Sigmoid colon (tissue), 7 donors: Measurements from ENCODE around the gene BICC1. TPM values are rescaled to one million over a fixed set of nuclear protein-coding genes. Genes with fewer than 3 reads are reported as not detected.
A peak's percentile ranks its signal among the peaks of the same experiment; 100 is the strongest.

ENCODE experiments used
- DNase-seq: peaks from one replicate; pipeline ENCODE4 v3.0.0-alpha.2; 2019
- H3K27ac ChIP-seq, 4 donors: fragments of 200-600 bp; sonication (generic); one replicate each; pipeline ENCODE4 v1.5.1; 2016 to 2019; ENCODE audit warnings: mild to moderate bottlenecking in 1 of 4
- H3K27me3 ChIP-seq, 3 donors: fragments of 200-600 bp; sonication (generic); one replicate each; pipeline ENCODE4 v1.5.1; 2019; ENCODE audit warnings: mild to moderate bottlenecking in 1 of 3
- H3K36me3 ChIP-seq, 4 donors: fragments of 200-600 bp; sonication (generic); one replicate each; pipeline ENCODE4 v1.5.1; 2016 to 2019
- H3K4me1 ChIP-seq, 4 donors: fragments of 200-600 bp; sonication (generic); one replicate each; pipeline ENCODE4 v1.5.1; 2017 to 2019
- H3K4me3 ChIP-seq, 4 donors: fragments of 200-600 bp; sonication (generic); one replicate each; pipeline ENCODE4 v1.5.1; 2017 to 2019; ENCODE audit warnings: mild to moderate bottlenecking in 2 of 4, moderate library complexity in 1 of 4
- H3K9me3 ChIP-seq, 4 donors: fragments of 200-600 bp in 3 of 4; sonication (generic) in 3 of 4; one replicate each; pipeline versions ENCODE4 v1.5.1 to v1.6.1; 2013 to 2019
- CTCF ChIP-seq, 4 experiments: fragments of 450-650 bp in 3 of 4; fragments of 200-600 bp in 1 of 4; IDR thresholded peaks; one replicate each; pipeline ENCODE4 v1.5.1; 2016 to 2019; ENCODE audit warnings: antibody characterized with exemption in 4 of 4, mild to moderate bottlenecking in 3 of 4, moderate library complexity in 2 of 4
- EP300 ChIP-seq, 4 donors: sonication (generic); formaldehyde crosslinking; IDR thresholded peaks; one replicate each; pipeline ENCODE4 v1.6.1; 2017; ENCODE audit warnings: antibody characterized with exemption in 4 of 4
- POLR2A ChIP-seq, 2 donors: fragments of 450-650 bp; IDR thresholded peaks; one replicate each; pipeline ENCODE4 v1.6.1; 2016; ENCODE audit warnings: antibody characterized with exemption in 2 of 2, mild to moderate bottlenecking in 2 of 2, moderate library complexity in 2 of 2
- POLR2AphosphoS5 ChIP-seq, 4 donors: sonication (generic); formaldehyde crosslinking; IDR thresholded peaks; one replicate each; pipeline ENCODE4 v1.6.1; 2017; ENCODE audit warnings: antibody characterized with exemption in 4 of 4
- WGBS, 2 donors: extraction: QIAGEN DNeasy Blood & Tissue Kit; methylation state at CpG; one replicate each; pipeline ENCODE4 v1.1.7; 2013; 5-methylcytosine and 5-hydroxymethylcytosine counted together
- intact Hi-C: fragments of 100-400 bp; cut with DNase I; formaldehyde crosslinking; loops from one replicate; pipeline ENCODE4 v1.15.1; 2023
- polyA plus RNA-seq, 3 donors: library from polyadenylated mRNA; stranded (reverse); fragments of 200-250 nt; gene quantifications; one replicate each; pipeline ENCODE4 v1.2.3, GENCODE V29; 2013
- total RNA-seq, 4 donors: library from RNA; depleted of rRNA; stranded (reverse); fragments of >200 nt; gene quantifications; one replicate each; pipeline ENCODE4 v1.1.0, GENCODE V29; 2016
- donor health status: healthy with polysubstance abuse.
- donor health status: Bipolar disorder and iron deficiency.
- donor health status: healthy.

Gene BICC1
- total and polyA plus RNA-seq, 7 donors: 0.46 to 17.3 (median 7.9) TPM

GRCh38 chr10:58609532-58610150 is 97.0 kb downstream of the BICC1 start:
- no peaks in the 10 kb centered on the region for H3K36me3 ChIP-seq
- no peak overlapping the region for H3K4me3 ChIP-seq
- H3K27ac ChIP-seq: peak overlapping the region in 1 of 4 donors; percentile 38
- no peak for TF ChIP-seq POLR2AphosphoS5 (IDR thresholded peaks at IDR 0.05)
- no peak for TF ChIP-seq POLR2A (IDR thresholded peaks at IDR 0.05)
- no peak for TF ChIP-seq CTCF (IDR thresholded peaks at IDR 0.05)
- TF ChIP-seq EP300 (IDR thresholded peaks at IDR 0.05): no peak
- H3K27me3 ChIP-seq: no peaks in the 10 kb centered on the region
- H3K9me3 ChIP-seq: no peaks in the 10 kb centered on the region
- no peak for DNase-seq
- H3K4me1 ChIP-seq: peaks cover 0 to 15% (median 10%) of the 10 kb centered on the region in 4 donors
- WGBS, 2 donors: 72 to 73% methylated on average over 6 of the region's 6 CpGs
- intact Hi-C loops: no loop called here

- WGBS, 2 donors: 90 to 94% methylated on average over 14 of the region's 14 CpGs
- Histone ChIP-seq H3K27ac (no peak overlapping the region), H3K4me3 (no peak overlapping the region), H3K9me3 (no peaks in the 10 kb centered on the region), H3K36me3 (no peaks in the 10 kb centered on the region), H3K4me1 (no peaks in the 10 kb centered on the region), H3K27me3 (no peaks in the 10 kb centered on the region)
- DNase-seq: no peak
- intact Hi-C loops: no loop called here
- TF ChIP-seq POLR2A (IDR thresholded peaks at IDR 0.05) (no peak), POLR2AphosphoS5 (IDR thresholded peaks at IDR 0.05) (no peak), EP300 (IDR thresholded peaks at IDR 0.05) (no peak), CTCF (IDR thresholded peaks at IDR 0.05) (no peak)
Measured at GRCh38 chr10:58615237-58615935, 102.7 kb downstream of the BICC1 start.

- no peaks in the 10 kb centered on the region for H3K9me3 ChIP-seq
- H3K27me3 ChIP-seq: no peaks in the 10 kb centered on the region
- H3K36me3 ChIP-seq: no peaks in the 10 kb centered on the region
- TF ChIP-seq POLR2A (IDR thresholded peaks at IDR 0.05) (no peak), CTCF (IDR thresholded peaks at IDR 0.05) (no peak), EP300 (IDR thresholded peaks at IDR 0.05) (no peak), POLR2AphosphoS5 (IDR thresholded peaks at IDR 0.05) (no peak)
- H3K4me1 ChIP-seq: no peaks in the 10 kb centered on the region
- 91 to 92% methylated on average over 14 of the region's 14 CpGs for WGBS, 2 donors
- H3K4me3 ChIP-seq: no peak overlapping the region
- no peak overlapping the region for H3K27ac ChIP-seq
- DNase-seq: no peak
- intact Hi-C loops: no loop called here
Measured at GRCh38 chr10:58618158-58618676, 105.5 kb downstream of the BICC1 start.

- Histone ChIP-seq H3K27ac (no peak overlapping the region), H3K36me3 (no peaks in the 10 kb centered on the region), H3K27me3 (no peaks in the 10 kb centered on the region), H3K9me3 (no peaks in the 10 kb centered on the region), H3K4me1 (no peaks in the 10 kb centered on the region), H3K4me3 (no peak overlapping the region)
- WGBS, 2 donors: 85 to 88% methylated on average over 7 of the region's 7 CpGs
- intact Hi-C loops: no loop called here
- TF ChIP-seq EP300 (IDR thresholded peaks at IDR 0.05) (no peak), POLR2A (IDR thresholded peaks at IDR 0.05) (no peak), POLR2AphosphoS5 (IDR thresholded peaks at IDR 0.05) (no peak), CTCF (IDR thresholded peaks at IDR 0.05) (no peak)
- no peak for DNase-seq
Measured at GRCh38 chr10:58621379-58622077, 108.9 kb downstream of the BICC1 start.
